Parathyroid adenoma (tissue), 2 donors: ENCODE results near the gene GPRIN1.
A peak's percentile ranks its signal among the peaks of the same experiment; 100 is the strongest.

ENCODE experiments used
- H2AFZ ChIP-seq: fragments of 300-600 bp; sonication (generic); one replicate; pipeline ENCODE4 v1.7.0; 2017; ENCODE audit warnings: antibody characterized with exemption, mild to moderate bottlenecking
- H3K27ac ChIP-seq: fragments of 300-600 bp; sonication (generic); one replicate; pipeline ENCODE4 v1.7.0; 2017
- H3K27me3 ChIP-seq: fragments of 300-600 bp; sonication (generic); one replicate; pipeline ENCODE4 v1.7.0; 2017; ENCODE audit warnings: low read length; ENCODE audit not compliant: control insufficient read depth, insufficient read depth
- H3K36me3 ChIP-seq: fragments of 300-600 bp; sonication (generic); one replicate; pipeline ENCODE4 v1.7.0; 2017; ENCODE audit warnings: low read length; ENCODE audit not compliant: control insufficient read depth, insufficient read depth
- H3K4me1 ChIP-seq: fragments of 300-600 bp; sonication (generic); one replicate; pipeline ENCODE4 v1.7.0; 2017; ENCODE audit warnings: control low read depth
- H3K4me2 ChIP-seq: fragments of 300-600 bp; sonication (generic); one replicate; pipeline ENCODE4 v1.7.0; 2017; ENCODE audit warnings: low read length
- H3K4me3 ChIP-seq: fragments of 300-600 bp; sonication (generic); one replicate; pipeline ENCODE4 v1.7.0; 2017; ENCODE audit warnings: low read depth, low read length
- H3K79me2 ChIP-seq: fragments of 300-600 bp; sonication (generic); one replicate; pipeline ENCODE4 v1.7.0; 2017; ENCODE audit warnings: control low read depth
- H3K9ac ChIP-seq: fragments of 300-600 bp; sonication (generic); one replicate; pipeline ENCODE4 v1.7.0; 2017; ENCODE audit warnings: mild to moderate bottlenecking
- H3K9me3 ChIP-seq: fragments of 300-600 bp; sonication (generic); one replicate; pipeline ENCODE4 v1.7.0; 2017; ENCODE audit warnings: low read length; ENCODE audit not compliant: control insufficient read depth
- TF ChIP-seq, protein P1 (sequence below): fragments of 300-600 bp; sonication (generic); IDR thresholded peaks from one replicate; pipeline ENCODE4 v1.7.0; 2017; ENCODE audit warnings: antibody characterized with exemption, mild to moderate bottlenecking
- donor health status: primary hyperparathyroidism.

GPRIN1 gene

DNA sequence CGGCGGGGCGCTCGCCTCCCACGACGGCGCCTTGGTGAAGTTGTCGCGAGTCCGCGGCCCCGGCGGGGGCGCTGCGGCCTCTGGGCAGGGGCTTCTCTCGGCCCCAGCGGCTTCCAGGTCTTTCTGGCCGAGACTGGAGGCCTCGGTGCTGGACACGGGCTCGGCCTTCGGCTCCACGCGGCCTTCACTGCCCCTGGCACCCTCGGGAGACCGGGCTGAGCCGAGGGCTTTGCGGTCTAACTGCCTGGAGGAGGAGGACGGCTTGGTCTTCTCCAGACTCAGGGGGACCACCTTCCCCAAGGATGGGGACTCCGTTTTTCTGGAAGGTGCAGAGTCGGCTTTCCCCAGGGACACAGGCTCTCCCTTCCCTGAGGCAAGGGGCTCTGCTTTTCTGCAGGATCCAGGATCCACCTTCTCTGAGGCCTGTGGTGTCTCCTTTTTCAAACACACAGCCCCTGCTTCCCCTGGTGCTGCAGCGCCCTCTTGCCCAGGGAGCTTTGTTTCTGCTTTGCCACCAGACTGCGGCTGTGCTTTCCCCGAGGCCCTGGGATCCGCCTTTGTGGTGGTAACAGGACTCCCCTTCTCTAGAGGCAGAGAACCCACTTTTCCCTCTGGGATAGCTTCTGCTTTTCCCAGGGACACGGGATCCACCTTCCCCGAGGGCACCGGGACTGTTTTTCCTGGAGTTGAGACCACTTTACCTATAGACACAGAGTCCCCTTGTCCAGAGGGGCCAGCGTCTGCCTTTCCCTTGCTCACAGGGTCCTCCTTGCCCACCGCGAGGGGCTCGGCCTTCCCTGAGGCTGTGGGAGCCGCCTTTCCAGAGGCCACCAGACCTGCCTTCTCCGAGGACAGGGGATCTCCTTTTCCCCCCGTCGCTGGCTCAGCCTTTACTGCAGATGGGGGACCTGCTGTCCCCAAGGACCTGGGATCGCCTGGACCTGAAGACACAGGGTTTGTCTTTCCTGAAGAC lies 12.3 kb downstream of the GPRIN1 start:
- Histone ChIP-seq H3K4me2 (no peak overlapping the region), H3K27me3 (no peaks in the 10 kb centered on the region), H3K9me3 (no peaks in the 10 kb centered on the region), H3K9ac (no peak overlapping the region), H3K36me3 (no peaks in the 10 kb centered on the region), H3K27ac (no peak overlapping the region), H2AFZ (peak overlapping the region; percentile 20), H3K4me1 (no peaks in the 10 kb centered on the region), H3K79me2 (no peaks in the 10 kb centered on the region), H3K4me3 (no peak overlapping the region)
- TF ChIP-seq, protein P1, sequence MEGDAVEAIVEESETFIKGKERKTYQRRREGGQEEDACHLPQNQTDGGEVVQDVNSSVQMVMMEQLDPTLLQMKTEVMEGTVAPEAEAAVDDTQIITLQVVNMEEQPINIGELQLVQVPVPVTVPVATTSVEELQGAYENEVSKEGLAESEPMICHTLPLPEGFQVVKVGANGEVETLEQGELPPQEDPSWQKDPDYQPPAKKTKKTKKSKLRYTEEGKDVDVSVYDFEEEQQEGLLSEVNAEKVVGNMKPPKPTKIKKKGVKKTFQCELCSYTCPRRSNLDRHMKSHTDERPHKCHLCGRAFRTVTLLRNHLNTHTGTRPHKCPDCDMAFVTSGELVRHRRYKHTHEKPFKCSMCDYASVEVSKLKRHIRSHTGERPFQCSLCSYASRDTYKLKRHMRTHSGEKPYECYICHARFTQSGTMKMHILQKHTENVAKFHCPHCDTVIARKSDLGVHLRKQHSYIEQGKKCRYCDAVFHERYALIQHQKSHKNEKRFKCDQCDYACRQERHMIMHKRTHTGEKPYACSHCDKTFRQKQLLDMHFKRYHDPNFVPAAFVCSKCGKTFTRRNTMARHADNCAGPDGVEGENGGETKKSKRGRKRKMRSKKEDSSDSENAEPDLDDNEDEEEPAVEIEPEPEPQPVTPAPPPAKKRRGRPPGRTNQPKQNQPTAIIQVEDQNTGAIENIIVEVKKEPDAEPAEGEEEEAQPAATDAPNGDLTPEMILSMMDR: no peak

DNA sequence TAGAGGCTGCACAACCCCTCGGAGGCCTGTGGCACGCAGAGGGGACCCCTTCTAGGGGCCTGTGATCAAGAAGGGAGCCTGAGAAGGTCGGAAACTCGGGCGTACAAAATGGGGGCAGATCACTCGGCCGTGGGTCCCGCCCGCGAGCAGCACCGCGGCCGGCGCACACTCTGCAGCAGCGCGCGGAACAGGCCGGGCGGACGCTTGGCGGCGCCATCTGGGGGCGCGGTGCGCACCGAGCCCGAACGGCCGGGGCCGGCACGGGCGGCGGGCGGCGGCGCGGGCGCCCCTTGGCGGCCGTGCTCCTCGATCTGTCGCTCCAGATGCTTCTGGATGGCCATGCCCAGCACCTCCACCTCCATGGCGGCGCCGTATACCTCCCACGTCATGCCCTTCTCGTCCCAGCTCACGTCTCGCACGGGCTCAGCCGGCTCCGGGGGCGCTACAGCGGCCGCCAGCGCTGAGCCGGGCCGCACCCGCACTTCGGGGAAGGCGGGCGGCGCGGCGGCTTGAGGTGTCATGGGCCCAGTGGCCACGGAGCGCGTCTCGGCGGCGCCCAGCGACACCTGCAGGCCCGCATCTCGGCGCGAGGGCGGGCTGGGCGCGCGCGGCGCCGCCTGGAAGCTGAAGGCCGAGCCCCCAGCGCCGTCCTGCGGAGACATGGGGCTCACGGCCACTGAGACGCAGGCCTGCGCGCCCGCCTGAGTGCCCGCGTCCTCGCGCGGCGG lies 13.1 kb downstream of the GPRIN1 start:
- Histone ChIP-seq H3K27ac (no peak overlapping the region), H3K9me3 (no peaks in the 10 kb centered on the region), H3K36me3 (no peaks in the 10 kb centered on the region), H3K4me2 (peak overlapping the region; percentile 53), H3K27me3 (no peaks in the 10 kb centered on the region), H3K4me3 (no peak overlapping the region), H3K9ac (no peak overlapping the region), H3K79me2 (no peaks in the 10 kb centered on the region), H2AFZ (no peak overlapping the region), H3K4me1 (no peaks in the 10 kb centered on the region)
- TF ChIP-seq, protein P1: no peak

DNA sequence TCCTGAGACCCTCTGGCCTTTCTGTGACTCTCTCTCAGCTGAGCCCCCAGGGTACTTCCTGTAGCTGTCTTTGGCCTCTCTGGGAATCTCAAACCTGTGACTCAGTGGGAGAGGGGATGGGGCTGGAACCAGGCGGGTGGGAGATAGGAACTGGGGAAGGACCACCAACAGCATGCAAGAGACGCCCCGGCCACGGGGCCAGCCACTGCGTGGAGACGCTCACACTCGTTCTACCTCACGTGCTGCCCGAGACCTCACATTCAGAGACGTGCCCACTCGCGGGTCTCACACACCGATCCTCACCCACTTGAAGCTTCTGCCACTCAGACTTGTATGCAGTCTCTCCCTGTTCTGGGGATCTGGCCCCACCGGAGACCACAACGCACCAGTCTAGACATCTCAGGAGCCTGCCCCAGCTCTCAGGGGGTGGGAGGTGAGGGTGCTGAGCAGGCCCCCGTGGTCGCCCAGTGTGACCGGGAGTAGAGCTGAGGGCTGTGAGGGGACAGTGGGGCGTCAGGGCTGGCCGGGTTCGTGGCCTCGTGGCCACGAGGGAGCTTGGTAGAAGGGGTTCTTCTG lies 13.8 kb downstream of the GPRIN1 start:
- Histone ChIP-seq H3K4me3 (no peak overlapping the region), H3K79me2 (no peaks in the 10 kb centered on the region)

DNA sequence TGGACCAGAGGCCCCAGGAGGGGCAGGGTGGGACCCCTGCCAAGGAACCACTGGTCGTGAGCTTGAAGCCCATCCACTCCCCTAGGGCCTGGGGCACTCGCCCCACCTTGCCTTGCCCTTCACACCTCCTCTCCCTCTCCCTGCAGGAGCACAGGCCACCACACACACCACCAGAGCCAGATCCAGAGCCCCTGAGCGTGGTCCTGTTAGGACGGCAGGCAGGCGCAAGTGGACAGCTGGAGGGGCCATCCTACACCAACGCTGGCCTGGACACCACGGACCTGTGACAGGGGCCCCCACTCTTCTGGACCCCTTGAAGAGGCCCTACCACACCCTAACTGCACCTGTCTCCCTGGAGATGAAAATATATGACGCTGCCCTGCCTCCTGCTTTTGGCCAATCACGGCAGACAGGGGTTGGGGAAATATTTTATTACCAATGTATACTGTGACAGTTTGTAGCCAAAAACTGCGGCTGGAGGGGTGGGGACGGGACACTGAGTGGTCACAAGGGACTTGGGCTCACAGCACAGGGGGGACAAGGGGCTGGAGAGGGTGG lies 14.5 kb downstream of the GPRIN1 start:
- H2AFZ ChIP-seq: no peak overlapping the region
- no peaks in the 10 kb centered on the region for H3K27me3 ChIP-seq
- H3K4me3 ChIP-seq: no peak overlapping the region
- H3K9ac ChIP-seq: no peak overlapping the region
- no peaks in the 10 kb centered on the region for H3K9me3 ChIP-seq
- TF ChIP-seq, protein P1: no peak
- H3K27ac ChIP-seq: no peak overlapping the region
- no peaks in the 10 kb centered on the region for H3K4me1 ChIP-seq
- no peaks in the 10 kb centered on the region for H3K79me2 ChIP-seq
- H3K36me3 ChIP-seq: no peaks in the 10 kb centered on the region
- H3K4me2 ChIP-seq: no peak overlapping the region

More for the DNA sequence above, 13.8 kb downstream of the GPRIN1 start:
- Histone ChIP-seq H3K36me3 (no peaks in the 10 kb centered on the region), H3K4me1 (no peaks in the 10 kb centered on the region), H3K27ac (no peak overlapping the region), H3K27me3 (no peaks in the 10 kb centered on the region), H3K9ac (no peak overlapping the region), H2AFZ (no peak overlapping the region), H3K4me2 (peak overlapping the region; percentile 33), H3K9me3 (no peaks in the 10 kb centered on the region)
- TF ChIP-seq, protein P1: no peak
